NCI-H226 (cell line): ENCODE measurements around the gene CDH18.

Experiments used
- DNase-seq: peaks from one replicate; pipeline ENCODE4 v3.0.0-alpha.2; 2015

The CDH18 gene

DNA sequence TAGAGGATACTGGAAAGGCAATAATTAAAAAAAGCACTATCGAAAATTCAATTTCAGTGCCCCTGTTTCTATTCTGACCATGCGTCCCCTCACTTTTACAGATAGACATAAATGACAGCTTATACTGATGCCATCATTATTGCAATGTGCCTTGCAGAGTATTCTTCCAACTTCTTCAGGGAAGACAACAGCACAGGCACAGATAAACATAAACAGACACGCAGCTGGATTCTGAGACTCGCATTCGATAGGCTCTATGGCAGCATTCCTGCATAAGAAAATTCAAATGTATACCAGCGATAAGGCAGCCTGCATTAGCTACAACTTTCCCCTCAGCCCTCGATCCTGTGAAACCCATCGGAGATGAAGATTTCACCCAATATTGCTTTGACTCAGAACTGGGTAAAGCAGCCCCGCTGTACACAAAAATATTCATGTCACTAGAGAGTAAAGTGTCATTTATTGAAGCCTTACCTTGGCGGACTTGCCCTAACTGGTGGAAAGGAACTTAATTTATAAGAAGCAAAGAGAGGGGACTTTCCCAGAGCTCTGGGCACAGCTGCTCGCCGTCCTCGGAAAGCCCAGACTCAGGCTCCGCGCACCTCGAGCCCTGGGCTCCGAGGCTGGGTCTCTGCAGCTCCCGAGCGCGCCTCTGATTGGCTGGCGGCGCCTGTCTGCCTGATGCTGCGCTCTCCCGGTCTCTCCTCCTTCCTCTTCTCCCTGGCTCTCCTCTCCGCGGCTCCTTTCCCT is at the start of gene CDH18:
CDH18 (minus strand) TSS at position 589 of the 750 bp plus-strand sequence. CDS start 149,214 bp downstream, outside the sequence.
- peak; percentile 55 for DNase-seq

GRCh38 chr5:20034717-20035116 is 46.7 kb upstream of the CDH18 start:
- DNase-seq: no peak

DNA sequence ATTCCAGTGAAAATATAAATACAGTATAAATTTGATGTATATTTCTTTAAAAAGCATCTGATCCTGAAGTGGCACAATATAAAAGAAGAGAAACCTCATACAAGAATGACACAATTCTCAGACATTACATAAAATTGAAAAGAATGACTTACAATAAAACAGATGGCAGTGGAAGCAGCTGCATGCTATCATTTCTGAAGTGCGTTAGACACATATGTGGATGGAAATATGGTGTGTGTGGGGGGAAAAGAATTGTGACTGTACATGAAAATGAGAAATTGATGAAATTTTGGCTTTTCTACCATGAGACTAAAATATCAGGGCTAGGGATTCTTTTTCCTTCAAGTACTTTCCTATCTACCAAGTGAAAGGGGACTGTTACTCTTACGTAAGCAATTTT is 45.9 kb upstream of the CDH18 start:
- no peak for DNase-seq

DNA sequence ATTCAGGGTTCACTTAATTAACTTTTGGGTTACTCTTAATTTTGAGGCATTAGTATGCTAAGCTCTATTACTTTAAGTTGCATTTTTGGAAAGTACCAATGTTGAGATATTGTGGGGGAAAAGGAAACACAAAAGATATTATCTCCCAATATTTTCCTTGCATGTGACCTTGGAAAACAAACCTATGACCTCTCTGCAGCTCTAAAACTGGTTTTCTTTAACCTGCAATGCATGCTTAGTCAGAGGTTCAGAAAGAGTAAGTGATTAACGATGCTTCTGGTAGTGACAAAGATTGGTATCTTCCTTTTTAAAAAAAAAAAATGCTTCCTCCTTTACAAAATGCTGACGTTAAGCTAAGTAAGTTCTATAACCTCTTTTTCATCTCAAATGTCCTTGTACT is 44.9 kb upstream of the CDH18 start:
- DNase-seq: no peak

DNA sequence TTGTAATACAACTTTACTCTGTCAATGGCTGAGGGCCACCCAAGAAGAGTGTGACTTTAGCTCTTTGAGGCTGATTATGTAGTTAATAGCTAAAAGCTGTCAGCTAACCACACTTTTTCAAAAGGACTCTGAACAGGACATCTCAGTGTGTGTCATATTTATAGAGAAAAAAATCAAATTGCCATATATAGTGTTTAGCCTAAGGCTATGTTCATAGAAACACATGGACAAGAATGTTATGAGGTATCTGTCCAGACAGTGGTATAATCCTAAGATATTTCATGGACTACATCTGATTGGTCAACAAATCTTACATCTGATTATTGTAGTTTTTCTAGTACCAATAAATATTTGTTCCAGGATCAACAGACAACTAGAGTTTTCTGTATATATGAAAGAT is 42.1 kb upstream of the CDH18 start:
- no peak for DNase-seq

DNA sequence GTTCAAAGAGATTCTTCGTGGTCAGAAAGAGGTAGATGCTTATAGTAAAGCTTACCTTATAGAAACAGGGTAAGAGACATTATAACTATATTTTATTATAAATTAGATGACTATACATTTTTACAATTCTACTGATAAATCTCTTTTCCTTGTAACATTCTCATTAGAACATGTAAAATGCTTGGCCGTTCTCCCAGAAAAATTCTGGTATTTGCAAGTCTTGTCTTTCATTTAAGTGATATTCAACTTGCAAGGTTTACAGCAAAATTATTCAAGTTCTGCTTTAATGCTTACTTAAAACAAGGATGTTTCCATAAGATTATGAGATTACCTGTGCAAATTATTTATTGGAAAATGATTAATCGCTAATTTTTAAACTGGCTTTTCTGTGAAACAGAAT is 41.3 kb upstream of the CDH18 start:
- DNase-seq: no peak

- DNase-seq: no peak
Measured at GRCh38 chr5:20028506-20028905, 40.5 kb upstream of the CDH18 start.

GRCh38 chr5:20023686-20024180 is 35.7 kb upstream of the CDH18 start:
- peak; percentile 33 for DNase-seq

DNA sequence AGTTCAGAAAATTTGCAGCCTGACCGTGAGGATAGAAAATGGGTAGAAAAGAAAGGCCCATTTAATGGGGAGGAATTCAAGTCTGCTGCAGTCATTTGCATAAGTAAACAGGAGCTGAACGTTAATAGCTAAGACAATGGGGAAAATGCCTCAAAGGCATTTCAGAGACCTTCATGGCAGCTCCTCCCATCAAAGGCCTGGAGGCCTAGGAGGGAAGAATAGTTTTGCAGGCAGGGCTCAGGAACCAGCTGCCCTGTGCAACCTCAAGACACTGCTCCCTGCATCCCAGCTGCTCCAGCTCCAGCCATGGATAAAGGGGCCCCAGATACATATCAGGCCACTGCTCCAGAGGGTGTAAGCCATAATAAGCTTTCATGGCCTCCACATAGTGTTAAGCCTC is 32.2 kb upstream of the CDH18 start:
- no peak for DNase-seq

- DNase-seq: no peak
Measured at GRCh38 chr5:20017021-20017420, 29.0 kb upstream of the CDH18 start.

DNA sequence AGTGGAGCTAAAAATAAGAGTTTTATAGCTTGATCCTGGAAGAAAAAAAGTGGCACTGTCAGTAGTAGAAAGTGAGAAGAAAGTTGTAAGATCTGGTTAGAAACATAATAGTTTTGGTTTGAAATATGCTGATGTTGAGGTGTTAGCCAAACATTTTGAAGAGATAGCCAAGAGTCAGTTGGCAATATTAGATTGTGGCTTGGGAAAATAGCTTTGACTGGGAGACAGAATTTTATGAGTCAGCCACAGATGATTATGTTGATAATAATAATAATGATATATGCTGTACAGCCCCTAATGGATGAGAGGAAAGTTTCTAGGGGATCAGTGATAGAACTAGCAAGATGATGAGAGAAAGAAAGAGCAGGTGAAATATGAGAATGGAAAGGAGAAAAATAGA is 12.4 kb upstream of the CDH18 start:
- DNase-seq: peak; percentile 12

DNA sequence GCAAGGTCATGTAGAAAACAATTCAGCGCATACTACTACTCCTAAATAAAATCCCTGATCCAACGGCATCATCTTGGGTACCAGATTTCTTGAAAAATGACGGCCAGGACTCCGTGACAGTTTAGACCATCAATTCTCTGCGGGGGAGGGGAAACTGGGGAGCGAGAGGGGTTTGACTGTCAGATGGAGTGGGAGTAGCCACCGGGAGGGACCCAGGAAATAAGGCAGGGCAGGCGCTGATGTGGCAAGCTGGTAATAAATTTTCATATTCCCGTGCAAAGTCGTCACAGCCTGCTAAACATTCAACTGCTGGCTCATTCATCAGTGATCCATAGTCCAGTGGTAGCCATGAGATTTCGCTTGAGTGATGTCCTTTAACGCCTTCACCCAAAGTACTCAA is 457 bp upstream of the CDH18 start:
- no peak for DNase-seq

- DNase-seq: no peak
Measured at GRCh38 chr5:19986806-19987205, 1.2 kb downstream of the CDH18 start.

- DNase-seq: no peak
Measured at GRCh38 chr5:19986031-19986619, 1.9 kb downstream of the CDH18 start.

- DNase-seq: no peak
Measured at GRCh38 chr5:19978476-19978875, 9.5 kb downstream of the CDH18 start.

GRCh38 chr5:19977099-19977498 is 10.9 kb downstream of the CDH18 start:
- no peak for DNase-seq

- no peak for DNase-seq
Measured at GRCh38 chr5:19975795-19976194, 12.2 kb downstream of the CDH18 start.

DNA sequence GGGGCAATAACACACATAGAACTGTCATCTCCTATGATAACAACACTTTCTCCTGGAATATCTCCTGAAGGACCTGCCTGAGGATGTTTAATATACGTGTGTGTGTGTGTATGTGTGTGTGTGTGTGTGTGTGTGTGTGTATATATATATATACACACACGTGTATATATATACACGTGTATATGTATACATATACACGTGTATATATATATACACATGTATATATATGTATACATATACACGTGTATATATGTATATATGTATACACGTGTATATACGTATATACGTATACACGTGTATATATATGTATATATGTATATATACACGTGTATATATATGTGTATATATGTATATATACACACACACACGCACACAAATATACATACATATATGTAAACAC is 27.5 kb downstream of the CDH18 start:
- no peak for DNase-seq

DNA sequence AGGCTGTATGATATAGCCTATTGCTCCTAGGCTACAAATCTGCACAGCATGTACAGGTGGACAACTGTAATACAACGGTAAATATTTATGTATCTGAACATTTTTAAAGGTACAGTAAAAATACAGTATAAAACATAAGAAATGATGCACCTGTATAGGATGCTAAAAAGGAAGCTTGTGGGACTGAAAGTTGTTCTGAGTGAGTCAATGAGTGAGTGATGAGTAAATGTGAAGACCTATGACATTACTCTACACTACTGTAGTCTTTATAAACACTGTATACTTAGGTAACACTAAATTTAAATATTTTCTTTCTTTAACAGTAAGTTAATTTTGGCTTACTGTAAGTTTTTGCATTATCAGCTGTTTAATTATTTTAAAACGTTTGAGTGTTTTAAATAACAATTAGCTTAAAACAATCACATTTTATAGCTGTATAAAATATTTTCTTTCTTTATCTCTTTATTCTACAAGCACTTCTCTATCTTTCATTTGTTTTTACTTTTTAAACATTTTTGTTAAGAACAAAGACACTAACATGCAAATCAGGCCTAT is 28.1 kb downstream of the CDH18 start:
- no peak for DNase-seq

GRCh38 chr5:19950897-19951296 is 37.1 kb downstream of the CDH18 start:
- no peak for DNase-seq

GRCh38 chr5:19940192-19940591 is 47.8 kb downstream of the CDH18 start:
- DNase-seq: no peak

DNA sequence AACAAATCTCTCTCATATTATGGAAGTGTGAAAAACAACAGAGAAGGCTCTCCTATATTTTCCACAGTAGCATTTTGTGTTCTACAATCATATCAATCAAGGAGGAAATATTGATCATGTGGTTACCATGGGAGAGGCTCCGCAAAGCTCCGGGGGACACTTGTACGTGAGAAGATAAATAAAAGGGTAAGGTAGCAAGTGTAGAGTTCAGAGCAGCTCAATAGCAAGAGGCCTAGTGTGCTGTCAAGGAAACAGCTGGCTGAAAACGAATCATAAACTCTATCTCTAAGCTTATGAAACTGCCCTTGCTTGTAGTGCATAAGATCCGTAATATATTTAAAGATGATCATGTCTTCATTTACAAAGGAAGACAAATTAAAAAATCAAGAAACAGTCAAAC is 57.5 kb downstream of the CDH18 start:
- no peak for DNase-seq

DNA sequence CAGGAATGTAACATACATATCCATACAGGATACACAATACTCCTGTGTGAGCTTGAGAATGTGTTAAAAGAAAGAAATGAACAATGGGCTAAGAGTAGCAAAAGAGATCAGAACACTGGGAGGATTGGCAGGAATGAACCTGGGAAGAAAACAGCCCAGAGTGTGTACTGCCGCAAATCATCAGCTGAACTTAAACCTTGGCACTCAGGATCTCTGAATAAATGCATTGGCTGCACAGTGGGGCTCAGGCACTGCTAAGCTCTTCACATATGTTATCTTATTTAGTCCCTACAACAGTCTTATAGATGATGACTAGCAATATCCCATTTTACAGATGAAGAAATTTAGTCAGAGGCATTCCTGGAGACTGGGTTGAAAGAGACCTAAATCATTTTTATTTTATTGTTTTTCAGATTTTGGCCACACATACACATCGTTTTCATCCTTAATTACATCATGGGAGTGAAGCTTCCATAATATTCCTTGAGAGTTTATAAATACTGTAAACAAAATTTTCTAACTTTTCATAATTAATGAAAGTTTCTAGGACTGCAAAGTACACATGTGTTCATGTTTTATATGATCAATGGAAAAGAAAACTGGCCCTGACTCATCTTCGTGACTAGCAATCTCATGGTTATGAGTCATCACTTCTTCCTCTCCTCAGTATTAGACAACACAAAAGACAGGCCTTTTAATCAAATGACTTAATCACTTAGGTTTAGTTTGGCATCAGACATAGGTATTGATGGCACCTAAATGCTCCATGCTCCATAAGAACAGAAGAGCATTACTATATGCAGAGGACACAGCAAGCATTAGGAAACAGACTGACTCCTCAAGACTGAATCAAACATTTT is 59.2 kb downstream of the CDH18 start:
- peak; percentile 70 for DNase-seq
